Epithelial cell of proximal tubule (primary cell): ENCODE measurements around the gene SLC6A19. TPM values are rescaled to one million over a fixed set of nuclear protein-coding genes. Genes with fewer than 3 reads are reported as not detected.

ENCODE experiments used
- DNase-seq: peaks from one replicate; pipeline ENCODE4 v3.0.0-alpha.2; 2011; ENCODE audit warnings: low read depth
- H3K4me3 ChIP-seq: 2 replicates; pipeline ENCODE4 v1.5.1; 2011; ENCODE audit warnings: low read depth, mild to moderate bottlenecking, low read length
- CTCF ChIP-seq: conservative IDR thresholded peaks from 2 replicates; pipeline ENCODE4 v1.5.1; 2012; ENCODE audit warnings: low read depth, mild to moderate bottlenecking, low read length
- total RNA-seq: library from RNA; depleted of rRNA; stranded (reverse); fragments of >200 nt; gene quantifications from 2 replicates; pipeline ENCODE4 v1.2.3, GENCODE V29; 2015

Gene SLC6A19
- total RNA-seq, 1 donor from 2014 or later, result not detected

- DNase-seq, result no peak
- no peak for TF ChIP-seq CTCF
- H3K4me3 ChIP-seq, result no peak overlapping the region
Observed at GRCh38 chr5:1162276-1162675, 39.1 kb upstream of the SLC6A19 start.

- no peak for TF ChIP-seq CTCF
- no peak overlapping the region for H3K4me3 ChIP-seq
- no peak for DNase-seq
Observed at GRCh38 chr5:1162751-1163150, 38.6 kb upstream of the SLC6A19 start.

- H3K4me3 ChIP-seq, result no peak overlapping the region
- no peak for DNase-seq
- TF ChIP-seq CTCF, result no peak
Observed at GRCh38 chr5:1163366-1163765, 38.0 kb upstream of the SLC6A19 start.

- TF ChIP-seq CTCF, result no peak
- DNase-seq, result no peak
Observed at GRCh38 chr5:1163879-1164278, 37.5 kb upstream of the SLC6A19 start.

GRCh38 chr5:1164696-1165630, 36.4 kb upstream of the SLC6A19 start:
- no peak for TF ChIP-seq CTCF
- DNase-seq, result no peak
- H3K4me3 ChIP-seq, result no peak overlapping the region

More at GRCh38 chr5:1163879-1164278, 37.5 kb upstream of the SLC6A19 start:
- H3K4me3 ChIP-seq, result no peak overlapping the region

GRCh38 chr5:1165864-1166263, 35.5 kb upstream of the SLC6A19 start:
- H3K4me3 ChIP-seq, result no peak overlapping the region
- no peak for DNase-seq
- TF ChIP-seq CTCF, result no peak

- H3K4me3 ChIP-seq, result no peak overlapping the region
- TF ChIP-seq CTCF, result no peak
- no peak for DNase-seq
Observed at GRCh38 chr5:1166370-1166769, 35.0 kb upstream of the SLC6A19 start.
